ENCODE measurements around the gene DCAF10.

Gene DCAF10

DNA sequence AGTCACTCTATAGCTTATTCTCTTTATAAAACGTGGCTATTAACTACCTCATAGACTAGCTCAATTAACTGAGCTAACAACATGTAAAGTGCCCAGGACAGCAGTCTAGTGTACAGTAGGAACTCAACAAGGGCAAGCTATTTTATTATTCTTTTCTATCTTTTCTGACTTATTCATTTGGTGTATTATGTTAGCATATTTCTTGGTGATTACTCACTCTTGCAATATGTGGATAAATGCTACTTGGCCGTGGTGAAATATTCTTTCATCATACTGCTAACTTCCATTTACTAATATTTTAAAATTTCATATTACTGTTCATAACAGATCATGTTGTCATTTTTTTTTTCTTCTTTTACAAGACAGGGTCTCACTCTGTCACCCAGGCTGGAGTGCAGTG, 98.4 kb downstream of the DCAF10 start:
- Histone ChIP-seq H3K4ac (ENCODE audit: low read length) (no peak overlapping the region), H4K8ac (ENCODE audit: low read depth, low read length) (no peak overlapping the region), H3K4me2 (ENCODE audit: insufficient read depth, low read length, poor library complexity, severe bottlenecking) (no peak overlapping the region), H3K27me3 (ENCODE audit: control insufficient read depth in 3 of 3, insufficient read depth in 3 of 3, low read depth in 1 of 3, low read length in 3 of 3) (no peaks in the 10 kb centered on the region), H2AFZ (ENCODE audit: low read length) (no peak overlapping the region), H3K9ac (ENCODE audit: low read depth, low read length, poor library complexity) (no peak overlapping the region), H3K18ac (ENCODE audit: low read length) (no peak overlapping the region), H3K9me3 (replicated peaks in 1 of 2; ENCODE audit: control insufficient read depth in 2 of 2, insufficient read depth in 1 of 2, low read depth in 1 of 2, low read length in 2 of 2) (no peaks in the 10 kb centered on the region), H3K79me1 (ENCODE audit: low read depth, low read length) (peaks cover 2% of the 10 kb centered on the region), H4K91ac (ENCODE audit: low read depth, low read length, poor library complexity) (no peak overlapping the region), H2BK12ac (ENCODE audit: low read length) (no peak overlapping the region), H3K4me1 (ENCODE audit: control insufficient read depth in 2 of 2, insufficient read depth in 1 of 2, low read depth in 1 of 2, low read length in 2 of 2) (peaks cover 4 to 11% of the 10 kb centered on the region in 2 donors), H2BK120ac (ENCODE audit: low read depth, low read length) (no peak overlapping the region), H3K27ac (replicated peaks; ENCODE audit: low read length) (no peak overlapping the region), H2BK5ac (ENCODE audit: low read length) (no peak overlapping the region), H3K36me3 (replicated peaks in 1 of 2; ENCODE audit: control insufficient read depth in 2 of 2, insufficient read depth in 2 of 2, low read length in 2 of 2) (peaks cover 11 to 61% of the 10 kb centered on the region in 2 donors), H3K4me3 (ENCODE audit: low read length in 2 of 2) (no peak overlapping the region), H3K23ac (ENCODE audit: low read depth, low read length, poor library complexity) (no peak overlapping the region), H2AK5ac (ENCODE audit: low read depth, low read length) (no peak overlapping the region), H3K14ac (ENCODE audit: low read length) (no peak overlapping the region), H2BK15ac (ENCODE audit: low read length) (no peak overlapping the region)
- WGBS, 2 donors (ENCODE audit: extremely low coverage in 2 of 2, insufficient read length in 2 of 2, insufficient replicate concordance in 1 of 2) = no CpG with 5 or more reads among the region's 2 CpGs
- no peak for DNase-seq (ENCODE audit: low spot score)

DNA sequence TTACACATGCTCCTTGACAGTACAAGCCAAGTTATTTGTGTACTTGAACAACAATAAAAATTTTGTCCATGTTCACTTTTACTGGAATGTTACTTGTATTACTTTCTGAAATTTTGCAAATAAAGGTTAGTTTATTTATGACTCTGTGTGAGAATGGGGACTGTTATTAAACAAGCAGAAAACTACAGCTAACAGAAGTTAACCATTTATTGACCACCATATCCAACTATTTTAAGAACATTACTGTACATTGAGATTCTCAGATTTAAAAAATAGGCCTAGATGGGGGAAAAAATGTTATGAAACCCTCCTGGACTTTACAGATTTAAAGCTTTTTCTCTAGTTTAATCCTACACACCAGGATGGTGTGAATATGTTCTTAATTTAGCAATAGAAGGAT, 101.5 kb downstream of the DCAF10 start:
- Histone ChIP-seq H3K9me3 (replicated peaks in 1 of 2; ENCODE audit: control insufficient read depth in 2 of 2, insufficient read depth in 1 of 2, low read depth in 1 of 2, low read length in 2 of 2) (no peaks in the 10 kb centered on the region), H3K79me1 (ENCODE audit: low read depth, low read length) (no peaks in the 10 kb centered on the region)

DNA sequence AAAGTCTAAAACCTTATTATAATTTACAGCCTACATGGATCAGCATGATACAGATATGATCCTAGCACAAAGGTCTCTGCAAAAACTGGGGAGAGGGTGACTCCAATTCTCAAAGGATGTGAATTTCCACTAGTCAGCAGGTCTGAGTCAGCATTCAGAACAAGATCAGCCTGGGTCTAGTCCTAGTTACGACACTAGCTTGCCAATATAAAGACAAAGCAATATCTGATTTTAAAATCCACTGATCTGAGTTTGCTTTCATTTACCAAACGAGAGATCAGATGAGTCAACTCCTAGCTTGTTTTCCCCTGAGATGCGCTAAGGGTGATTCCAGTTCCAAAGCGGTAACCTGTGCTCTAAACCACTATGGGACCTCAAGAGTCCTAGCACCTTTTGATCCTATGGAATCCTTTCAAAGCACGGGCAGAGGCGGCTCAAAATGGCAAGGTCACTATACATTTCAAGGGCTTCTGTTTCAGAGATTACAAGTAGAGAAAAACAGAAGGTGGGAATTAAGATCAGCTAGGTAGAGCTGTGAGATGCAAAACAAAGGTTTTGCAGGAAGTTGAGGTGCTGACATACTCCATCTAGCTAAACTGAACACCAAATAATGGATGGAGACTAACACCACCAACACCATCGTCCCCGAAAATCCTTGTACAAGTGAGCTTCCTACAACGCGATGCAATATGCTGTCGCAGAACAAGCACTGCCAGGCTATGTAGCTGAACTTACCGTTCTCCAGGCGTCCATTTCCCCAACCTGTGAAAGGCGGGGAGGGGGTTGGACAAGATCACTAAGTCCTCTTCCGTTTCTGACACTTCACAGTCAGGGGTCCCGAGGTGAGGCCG, 102.4 kb downstream of the DCAF10 start:
- H3K18ac ChIP-seq (ENCODE audit: low read length) = no peak overlapping the region
- no peak overlapping the region for H3K27ac ChIP-seq (replicated peaks; ENCODE audit: low read length)
- H2BK120ac ChIP-seq (ENCODE audit: low read depth, low read length) = no peak overlapping the region
- peaks cover 5 to 30% of the 10 kb centered on the region in 2 donors for H3K36me3 ChIP-seq (replicated peaks in 1 of 2; ENCODE audit: control insufficient read depth in 2 of 2, insufficient read depth in 2 of 2, low read length in 2 of 2)
- no peak overlapping the region for H3K4ac ChIP-seq (ENCODE audit: low read length)
- H3K23ac ChIP-seq (ENCODE audit: low read depth, low read length, poor library complexity) = no peak overlapping the region
- H3K4me1 ChIP-seq (ENCODE audit: control insufficient read depth in 2 of 2, insufficient read depth in 1 of 2, low read depth in 1 of 2, low read length in 2 of 2) = peaks cover 8 to 14% of the 10 kb centered on the region in 2 donors
- no peak overlapping the region for H4K8ac ChIP-seq (ENCODE audit: low read depth, low read length)
- no peaks in the 10 kb centered on the region for H3K27me3 ChIP-seq (ENCODE audit: control insufficient read depth in 3 of 3, insufficient read depth in 3 of 3, low read depth in 1 of 3, low read length in 3 of 3)
- peak overlapping the region; percentile 68 to 95 for H3K4me3 ChIP-seq (ENCODE audit: low read length in 2 of 2)
- H3K14ac ChIP-seq (ENCODE audit: low read length) = no peak overlapping the region
- peak; percentile 23 for DNase-seq (ENCODE audit: low spot score)
- no peaks in the 10 kb centered on the region for H3K9me3 ChIP-seq (replicated peaks in 1 of 2; ENCODE audit: control insufficient read depth in 2 of 2, insufficient read depth in 1 of 2, low read depth in 1 of 2, low read length in 2 of 2)
- no peaks in the 10 kb centered on the region for H3K79me1 ChIP-seq (ENCODE audit: low read depth, low read length)
- H2BK5ac ChIP-seq (ENCODE audit: low read length) = peak overlapping the region; percentile 69
- H2BK12ac ChIP-seq (ENCODE audit: low read length) = no peak overlapping the region
- H4K91ac ChIP-seq (ENCODE audit: low read depth, low read length, poor library complexity) = no peak overlapping the region
- H3K9ac ChIP-seq (ENCODE audit: low read depth, low read length, poor library complexity) = peak overlapping the region; percentile 96
- no peak overlapping the region for H2AK5ac ChIP-seq (ENCODE audit: low read depth, low read length)
- no peak overlapping the region for H2BK15ac ChIP-seq (ENCODE audit: low read length)
- H3K4me2 ChIP-seq (ENCODE audit: insufficient read depth, low read length, poor library complexity, severe bottlenecking) = peak overlapping the region; percentile 75
- no CpG with 5 or more reads among the region's 17 CpGs for WGBS, 2 donors (ENCODE audit: extremely low coverage in 2 of 2, insufficient read length in 2 of 2, insufficient replicate concordance in 1 of 2)
- H2AFZ ChIP-seq (ENCODE audit: low read length) = peak overlapping the region; percentile 100

More for the DNA sequence above, 101.5 kb downstream of the DCAF10 start:
- Histone ChIP-seq H2BK12ac (ENCODE audit: low read length) (no peak overlapping the region), H3K4me2 (ENCODE audit: insufficient read depth, low read length, poor library complexity, severe bottlenecking) (no peak overlapping the region), H2BK15ac (ENCODE audit: low read length) (no peak overlapping the region), H3K27ac (replicated peaks; ENCODE audit: low read length) (no peak overlapping the region), H3K14ac (ENCODE audit: low read length) (no peak overlapping the region), H2AFZ (ENCODE audit: low read length) (no peak overlapping the region), H3K23ac (ENCODE audit: low read depth, low read length, poor library complexity) (no peak overlapping the region), H4K91ac (ENCODE audit: low read depth, low read length, poor library complexity) (no peak overlapping the region), H2AK5ac (ENCODE audit: low read depth, low read length) (no peak overlapping the region), H2BK5ac (ENCODE audit: low read length) (no peak overlapping the region), H3K27me3 (ENCODE audit: control insufficient read depth in 3 of 3, insufficient read depth in 3 of 3, low read depth in 1 of 3, low read length in 3 of 3) (no peaks in the 10 kb centered on the region), H3K36me3 (replicated peaks in 1 of 2; ENCODE audit: control insufficient read depth in 2 of 2, insufficient read depth in 2 of 2, low read length in 2 of 2) (peaks cover 5 to 35% of the 10 kb centered on the region in 2 donors), H4K8ac (ENCODE audit: low read depth, low read length) (no peak overlapping the region), H2BK120ac (ENCODE audit: low read depth, low read length) (no peak overlapping the region), H3K4me1 (ENCODE audit: control insufficient read depth in 2 of 2, insufficient read depth in 1 of 2, low read depth in 1 of 2, low read length in 2 of 2) (peaks cover 8 to 14% of the 10 kb centered on the region in 2 donors), H3K4me3 (ENCODE audit: low read length in 2 of 2) (no peak overlapping the region), H3K18ac (ENCODE audit: low read length) (no peak overlapping the region), H3K9ac (ENCODE audit: low read depth, low read length, poor library complexity) (no peak overlapping the region), H3K4ac (ENCODE audit: low read length) (no peak overlapping the region)
- DNase-seq (ENCODE audit: low spot score) = no peak

DNA sequence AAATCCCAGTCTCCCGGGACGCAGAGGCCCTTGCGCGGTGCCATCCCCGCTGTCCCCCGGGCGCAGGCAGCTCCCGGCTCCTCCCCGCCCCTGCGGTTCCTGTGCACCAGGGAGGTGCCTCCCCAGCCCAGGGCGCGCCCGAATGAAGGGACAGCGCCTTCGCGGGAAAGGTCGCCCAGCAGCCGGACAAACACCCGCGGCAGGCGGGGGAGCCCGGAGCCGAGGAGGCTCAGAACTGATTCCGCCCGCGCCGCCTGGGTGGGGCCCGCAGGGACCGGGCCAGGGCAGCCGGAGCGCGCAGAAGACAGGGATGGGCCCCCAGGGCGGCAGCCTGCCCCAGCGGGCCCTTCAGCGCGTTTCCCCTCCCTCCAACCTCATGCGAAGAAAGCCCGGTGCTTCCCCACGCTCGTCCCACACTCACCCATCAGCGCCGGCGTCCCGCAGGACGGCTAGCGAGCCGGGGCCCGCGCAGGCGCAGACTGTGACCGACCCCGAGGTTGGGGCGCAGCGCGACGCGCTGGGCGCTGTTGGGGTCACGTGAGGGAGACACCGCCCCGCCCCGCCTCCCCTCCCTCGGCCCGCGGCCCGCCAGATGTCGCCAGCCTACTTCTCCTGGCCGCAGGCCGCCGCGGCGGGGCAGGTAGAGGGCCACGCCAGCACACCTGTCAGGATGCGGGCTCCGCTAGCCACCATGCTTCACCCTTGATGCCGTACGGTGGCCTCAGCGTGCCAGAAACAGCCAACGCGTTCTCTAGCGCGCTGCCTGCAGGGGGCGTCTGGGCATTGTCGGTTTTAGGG, 103.2 kb downstream of the DCAF10 start, which contains the start of gene SLC25A51:
SLC25A51 (minus strand) TSS at position 481 of the 798 bp plus-strand sequence. CDS start 15,577 bp downstream, outside the sequence.
- WGBS, 2 donors (ENCODE audit: extremely low coverage in 2 of 2, insufficient read length in 2 of 2, insufficient replicate concordance in 1 of 2) = no CpG with 5 or more reads among the region's 84 CpGs
- H3K36me3 ChIP-seq (replicated peaks in 1 of 2; ENCODE audit: control insufficient read depth in 2 of 2, insufficient read depth in 2 of 2, low read length in 2 of 2) = peaks cover 3 to 26% of the 10 kb centered on the region in 2 donors
- H2BK12ac ChIP-seq (ENCODE audit: low read length) = peak within 1 kb of the TSS; percentile 46
- H4K91ac ChIP-seq (ENCODE audit: low read depth, low read length, poor library complexity) = no peak within 1 kb of the TSS
- no peak within 1 kb of the TSS for H3K4ac ChIP-seq (ENCODE audit: low read length)
- peak within 1 kb of the TSS; percentile 96 for H3K9ac ChIP-seq (ENCODE audit: low read depth, low read length, poor library complexity)
- peak within 1 kb of the TSS; percentile 27 for H2BK120ac ChIP-seq (ENCODE audit: low read depth, low read length)
- peak; percentile 93 for DNase-seq (ENCODE audit: low spot score)
- H3K14ac ChIP-seq (ENCODE audit: low read length) = no peak within 1 kb of the TSS
- peak within 1 kb of the TSS; percentile 92 for H3K23ac ChIP-seq (ENCODE audit: low read depth, low read length, poor library complexity)
- H2AFZ ChIP-seq (ENCODE audit: low read length) = peak within 1 kb of the TSS; percentile 100
- H3K79me1 ChIP-seq (ENCODE audit: low read depth, low read length) = no peaks in the 10 kb centered on the region
- H2AK5ac ChIP-seq (ENCODE audit: low read depth, low read length) = peak within 1 kb of the TSS; percentile 42
- no peaks in the 10 kb centered on the region for H3K27me3 ChIP-seq (ENCODE audit: control insufficient read depth in 3 of 3, insufficient read depth in 3 of 3, low read depth in 1 of 3, low read length in 3 of 3)
- H3K9me3 ChIP-seq (replicated peaks in 1 of 2; ENCODE audit: control insufficient read depth in 2 of 2, insufficient read depth in 1 of 2, low read depth in 1 of 2, low read length in 2 of 2) = no peaks in the 10 kb centered on the region
- peak within 1 kb of the TSS; percentile 69 for H2BK5ac ChIP-seq (ENCODE audit: low read length)
- H3K4me3 ChIP-seq (ENCODE audit: low read length in 2 of 2) = peak within 1 kb of the TSS; percentile 68 to 95
- H2BK15ac ChIP-seq (ENCODE audit: low read length) = peak within 1 kb of the TSS; percentile 35
- peak within 1 kb of the TSS; percentile 75 for H3K4me2 ChIP-seq (ENCODE audit: insufficient read depth, low read length, poor library complexity, severe bottlenecking)
- no peak within 1 kb of the TSS for H4K8ac ChIP-seq (ENCODE audit: low read depth, low read length)
- H3K4me1 ChIP-seq (ENCODE audit: control insufficient read depth in 2 of 2, insufficient read depth in 1 of 2, low read depth in 1 of 2, low read length in 2 of 2) = peaks cover 8 to 14% of the 10 kb centered on the region in 2 donors
- peak within 1 kb of the TSS; percentile 55 for H3K27ac ChIP-seq (replicated peaks; ENCODE audit: low read length)
- peak within 1 kb of the TSS; percentile 93 for H3K18ac ChIP-seq (ENCODE audit: low read length)

Measured in neuronal stem cell (in vitro differentiated cells).